ENCODE data around the gene RBPJ.

The RBPJ gene

DNA sequence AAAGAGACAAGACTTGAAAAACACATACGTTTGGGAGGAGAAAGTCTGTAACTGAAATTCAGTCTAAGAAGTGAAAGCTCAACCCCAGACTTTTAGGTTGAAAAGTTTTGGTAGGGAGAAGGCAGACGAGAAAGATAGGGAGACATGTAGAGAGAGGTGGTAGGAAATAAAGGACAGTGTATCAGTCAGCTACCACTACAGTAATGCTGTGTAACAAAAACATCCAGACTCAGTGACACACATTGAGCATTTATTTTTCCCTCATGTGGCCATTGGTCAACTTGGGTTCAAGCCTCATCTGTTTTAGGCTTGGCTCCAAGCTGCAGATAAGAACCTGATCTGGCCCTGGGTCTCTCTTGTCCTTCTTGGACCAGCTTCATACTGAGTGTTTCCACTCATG lies 142.6 kb downstream of the RBPJ start:
- no peak for DNase-seq

DNA sequence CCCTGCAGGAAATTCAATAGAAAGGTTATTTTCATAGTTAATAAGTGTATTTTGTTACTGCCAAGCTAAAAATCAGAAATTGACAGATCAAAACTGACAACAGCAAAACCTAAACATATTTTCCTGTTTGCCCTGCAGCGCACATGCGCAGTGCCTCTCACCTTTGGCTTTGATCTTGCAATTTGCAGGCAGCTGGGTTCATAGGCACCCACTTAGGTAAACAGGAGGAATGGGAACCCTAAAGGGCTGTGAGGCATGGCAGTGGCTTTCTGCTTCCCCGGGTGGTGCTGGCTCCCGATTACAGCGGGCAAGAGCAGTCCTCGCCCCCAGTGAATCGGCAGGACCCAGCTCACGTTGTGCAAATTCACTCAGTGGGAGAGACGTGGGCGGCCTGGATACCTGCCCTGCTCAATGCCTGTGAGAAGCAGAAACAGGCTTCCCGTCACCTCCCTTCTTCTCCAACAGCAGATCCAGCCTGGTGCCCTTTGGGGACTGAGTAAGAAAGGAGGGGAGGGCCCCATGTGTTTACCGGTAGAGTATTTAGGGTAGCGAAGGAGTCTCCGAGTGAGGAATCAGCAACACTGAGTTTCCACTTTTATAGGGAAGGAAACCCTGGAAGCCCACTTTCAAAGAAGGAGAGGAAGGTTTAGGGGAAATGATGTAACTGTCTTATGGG lies 143.7 kb downstream of the RBPJ start:
- no peak for DNase-seq

DNA sequence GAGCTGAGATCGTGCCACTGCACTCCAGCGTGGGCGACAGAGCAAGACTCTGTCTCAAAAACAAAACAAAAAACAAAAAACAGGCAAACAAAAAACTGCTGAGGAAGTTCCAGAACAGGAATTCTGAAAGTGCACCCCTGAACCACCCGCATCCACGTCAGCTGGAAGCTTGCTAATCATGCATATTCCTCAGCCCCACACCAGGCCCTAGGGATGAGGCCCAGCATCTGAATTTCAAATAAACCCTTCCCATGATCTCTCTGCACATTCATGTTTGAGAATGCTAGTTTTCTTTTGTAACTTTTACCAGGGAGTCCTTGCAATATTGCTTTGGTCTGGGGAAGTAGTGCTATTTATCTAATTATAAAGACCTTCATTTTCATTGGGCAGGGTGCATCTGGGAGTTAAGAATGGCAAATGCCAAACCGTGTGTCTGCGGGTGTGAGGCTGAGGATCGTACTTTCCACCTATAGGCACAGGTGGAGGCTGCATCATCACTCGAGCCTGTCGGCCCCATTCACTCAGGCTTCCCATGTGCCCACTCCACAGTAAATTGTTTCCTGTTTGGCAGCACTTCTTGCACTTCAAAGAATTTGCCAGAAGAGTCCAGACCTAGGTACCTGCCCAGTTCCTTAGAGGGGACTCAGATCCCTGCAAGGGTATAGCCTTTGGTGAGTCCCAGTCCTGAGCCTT lies 145.9 kb downstream of the RBPJ start:
- no peak for DNase-seq

DNA sequence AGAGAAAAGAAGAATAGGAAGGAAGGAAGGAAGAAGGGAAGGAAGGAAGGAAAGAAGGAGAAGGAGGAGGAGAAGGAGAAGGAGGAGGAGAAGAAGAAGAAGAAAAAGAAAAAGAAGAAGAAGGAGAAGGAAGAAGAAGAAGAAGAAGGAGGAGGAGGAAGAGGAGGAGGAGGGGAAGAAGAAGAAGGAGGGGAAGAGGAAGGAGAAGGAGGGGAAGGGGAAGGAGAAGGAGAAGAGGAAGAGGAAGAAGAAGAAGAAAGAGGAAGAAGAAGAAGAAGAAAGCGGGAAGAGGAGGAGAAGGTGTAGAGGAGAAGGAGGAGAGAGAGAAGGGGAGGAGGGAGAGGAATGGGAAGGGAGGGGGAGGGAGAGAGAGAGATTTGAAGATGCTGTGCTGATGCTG lies 146.9 kb downstream of the RBPJ start:
- DNase-seq, result no peak

DNA sequence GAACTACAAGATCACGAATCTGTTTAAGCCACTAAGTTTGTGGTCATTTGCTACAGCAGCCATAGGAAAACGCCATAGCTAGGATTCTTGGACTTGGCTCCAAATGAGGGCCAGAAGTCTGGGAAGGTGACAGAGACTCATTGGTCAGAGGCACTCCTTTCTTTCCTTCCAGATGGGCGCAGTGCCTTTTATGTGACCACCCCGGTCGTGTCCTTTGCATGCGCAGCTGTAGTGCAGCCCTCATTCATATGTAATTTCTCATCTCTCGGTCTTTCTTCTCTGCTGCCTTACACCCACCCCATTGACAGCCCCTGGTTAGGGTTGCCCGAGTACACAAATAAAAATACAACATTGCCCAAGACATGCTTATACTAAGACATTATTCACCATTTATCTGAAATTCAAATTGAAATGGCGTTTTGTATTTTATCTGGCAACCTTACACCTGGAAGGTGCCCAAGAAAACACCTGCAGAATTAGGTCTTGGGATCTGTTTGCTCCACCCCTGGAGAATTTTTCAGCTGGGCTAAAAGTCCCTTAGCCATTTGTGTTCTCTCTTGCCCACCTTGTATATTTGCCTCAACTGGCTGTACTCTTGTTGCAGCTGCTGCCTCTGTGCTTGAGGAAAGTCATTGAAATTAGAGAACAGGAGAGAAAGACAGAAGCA lies 147.6 kb downstream of the RBPJ start:
- DNase-seq, result no peak

DNA sequence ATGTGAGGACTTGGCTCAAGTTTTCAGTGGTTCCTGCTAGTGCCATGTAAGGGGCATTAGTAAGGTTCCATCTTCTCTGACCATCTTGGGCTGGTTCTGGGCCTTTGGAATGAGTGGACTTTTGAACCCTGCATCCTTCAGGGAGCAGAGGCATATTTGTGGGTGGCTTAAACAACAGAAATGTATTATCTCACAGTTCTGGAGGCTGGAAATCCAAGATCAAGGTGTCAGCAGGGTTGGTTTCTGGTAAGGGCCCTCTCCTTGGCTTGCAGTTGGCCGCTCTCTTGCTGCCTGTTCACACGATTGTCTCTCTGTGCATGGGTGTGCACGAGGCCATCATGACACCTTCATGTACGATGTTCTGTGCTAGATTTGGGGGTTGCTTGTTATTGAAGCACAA lies 148.2 kb downstream of the RBPJ start:
- DNase-seq, result no peak

DNA sequence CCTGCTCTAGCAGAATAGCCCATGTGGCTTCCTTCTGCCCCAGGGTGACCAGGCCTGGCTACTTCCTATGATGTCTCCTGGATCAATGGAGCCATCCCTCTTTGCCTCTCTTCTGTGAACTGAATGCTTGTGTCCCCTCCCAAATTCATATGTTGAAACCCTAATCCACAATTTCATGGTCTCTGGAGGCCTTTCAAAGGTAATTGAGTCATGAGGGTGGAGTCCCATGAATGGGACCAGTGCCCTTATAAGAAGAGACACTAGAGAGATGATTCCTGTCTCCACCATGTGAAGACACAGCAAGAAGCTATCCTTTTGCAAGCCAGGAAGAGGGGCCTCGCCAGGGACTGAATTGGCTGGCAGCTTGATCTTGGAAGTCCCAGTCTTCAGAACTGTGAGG lies 151.1 kb downstream of the RBPJ start:
- DNase-seq, result no peak

DNA sequence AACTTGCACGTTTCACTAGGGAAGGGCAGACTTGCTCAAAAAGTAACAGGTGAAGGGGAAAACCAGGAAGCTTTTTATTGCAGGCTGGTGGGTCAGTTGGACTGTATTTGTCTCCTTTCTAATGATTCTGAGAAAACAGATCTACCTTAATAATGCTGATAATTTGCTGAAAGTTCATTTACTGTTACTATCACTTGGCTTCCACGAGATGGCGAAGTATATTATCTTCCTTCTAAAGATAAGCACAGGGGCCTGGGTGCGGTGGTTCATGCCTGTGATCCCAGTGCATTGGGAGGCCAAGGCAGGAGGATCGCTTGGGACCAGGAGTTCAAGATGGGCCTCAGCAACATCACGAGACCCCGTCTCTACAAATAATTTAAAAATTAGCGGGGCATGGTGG lies 153.1 kb downstream of the RBPJ start:
- DNase-seq, result no peak

DNA sequence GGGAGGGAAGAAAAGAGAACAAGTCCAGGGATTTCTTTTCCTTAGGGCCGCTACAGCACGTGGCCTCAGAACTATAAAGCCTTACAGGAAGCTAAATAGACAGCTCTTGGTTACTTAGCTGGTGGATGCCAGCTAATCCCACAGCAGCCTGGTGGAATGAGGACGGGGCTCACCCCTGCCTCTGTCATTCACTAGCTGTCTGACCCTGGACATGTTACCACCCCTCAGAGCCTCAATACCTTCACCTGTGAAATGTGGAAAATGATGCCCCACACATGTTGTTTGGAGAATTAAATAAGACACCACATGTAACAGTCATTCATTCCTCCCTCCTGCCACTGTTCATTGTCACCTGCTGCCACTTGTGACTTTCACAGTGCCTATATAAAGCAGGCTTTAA lies 153.7 kb downstream of the RBPJ start:
- DNase-seq, result no peak

DNA sequence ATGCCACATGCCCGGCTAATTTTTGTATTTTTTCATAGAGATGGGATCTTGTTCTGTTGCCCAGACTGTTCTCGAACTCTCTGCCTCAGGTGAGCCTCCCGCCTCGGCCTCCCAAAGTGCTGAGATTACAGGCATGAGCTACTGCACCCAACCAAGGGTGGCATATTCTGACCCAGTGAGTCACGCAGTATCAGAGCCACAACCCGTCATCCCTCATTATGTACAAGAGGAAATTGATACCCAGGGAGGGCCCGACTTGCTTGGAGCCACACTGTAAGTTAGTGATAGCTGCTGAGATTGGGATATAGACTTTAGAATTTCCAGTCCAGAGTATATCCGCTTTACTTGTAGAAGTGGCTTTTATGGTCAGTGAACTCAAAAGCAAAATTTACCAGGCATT lies 154.9 kb downstream of the RBPJ start:
- no peak for DNase-seq

DNA sequence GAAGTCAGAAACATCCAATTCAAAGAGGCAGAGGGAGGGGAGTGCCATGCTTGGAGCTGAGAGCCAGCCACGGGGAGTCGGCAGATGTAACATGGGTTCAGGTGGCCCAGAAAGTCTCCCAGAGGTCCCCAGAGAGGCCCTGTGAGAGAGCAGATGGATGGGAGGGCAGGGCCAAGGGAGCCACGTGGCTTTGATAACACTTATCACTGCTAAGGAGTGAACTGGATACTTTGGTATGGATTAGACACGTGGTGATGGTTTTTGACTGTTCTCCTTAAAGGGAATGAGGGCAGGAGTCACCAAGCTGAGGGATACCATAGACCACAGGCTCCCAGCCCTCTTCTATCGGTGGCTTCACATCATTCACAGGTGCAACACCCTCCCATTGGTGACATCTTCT lies 155.7 kb downstream of the RBPJ start:
- DNase-seq, result no peak

DNA sequence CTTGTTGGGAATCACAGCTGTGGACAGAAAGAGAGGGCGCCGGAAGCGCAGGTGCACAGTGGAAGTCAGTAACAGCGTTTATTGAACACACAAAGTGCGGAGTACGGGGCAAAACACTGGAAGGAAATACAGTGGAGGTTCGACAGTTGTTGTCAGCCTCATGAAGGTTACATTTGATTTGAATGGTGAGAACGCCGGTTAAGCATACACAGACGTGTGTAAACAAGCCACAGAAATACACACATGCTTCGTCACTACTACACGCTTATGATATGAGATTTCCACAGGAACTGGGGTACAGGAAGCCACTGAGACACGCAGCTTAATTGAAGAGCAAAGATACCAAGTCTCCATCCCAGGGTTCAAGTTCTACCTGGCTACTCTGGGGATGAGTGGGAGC lies 157.5 kb downstream of the RBPJ start:
- DNase-seq, result no peak

DNA sequence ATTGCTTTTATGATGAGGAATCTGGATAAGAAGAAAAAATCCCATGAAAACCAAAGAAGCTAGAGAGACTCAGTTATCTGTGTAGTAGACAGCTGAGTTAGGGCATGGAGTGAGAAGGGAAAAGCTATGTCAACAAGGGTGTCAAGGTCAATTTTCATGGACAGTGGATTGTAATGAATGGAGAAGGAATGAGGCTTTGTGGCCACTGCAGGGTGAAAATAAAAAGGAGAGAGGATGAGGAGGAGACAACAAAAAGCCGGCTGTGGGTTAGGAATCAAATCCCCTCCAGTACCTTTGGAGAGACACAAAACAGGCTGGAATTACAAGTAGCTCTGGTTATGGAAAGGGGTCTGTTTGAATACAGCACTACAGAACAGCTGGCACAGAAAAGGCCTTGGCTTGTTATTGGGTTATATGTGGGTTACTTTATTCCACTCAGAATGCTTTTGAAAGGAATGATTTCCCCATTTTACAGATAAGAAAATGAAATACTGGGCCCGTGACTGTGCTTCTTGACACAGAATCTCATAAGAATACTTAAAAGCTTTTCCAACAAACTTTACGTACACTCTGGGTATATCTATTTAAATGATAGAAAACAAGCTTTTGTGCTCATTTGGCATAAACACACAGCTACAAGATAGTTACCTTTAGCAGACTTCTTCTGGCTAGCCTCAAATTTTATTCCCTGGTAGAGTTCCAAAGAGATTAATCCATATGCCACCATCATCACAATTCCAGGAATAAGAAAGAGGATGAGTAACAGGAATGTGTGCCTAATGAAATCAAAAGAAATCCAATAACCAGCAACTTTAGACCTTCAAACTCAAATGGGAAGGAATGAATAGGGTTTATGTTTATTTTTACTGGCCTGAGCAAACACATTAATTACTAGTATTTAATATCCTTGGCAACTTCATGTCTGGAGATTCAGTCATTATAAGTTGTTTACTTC lies 162.0 kb downstream of the RBPJ start:
- no peak for DNase-seq

DNA sequence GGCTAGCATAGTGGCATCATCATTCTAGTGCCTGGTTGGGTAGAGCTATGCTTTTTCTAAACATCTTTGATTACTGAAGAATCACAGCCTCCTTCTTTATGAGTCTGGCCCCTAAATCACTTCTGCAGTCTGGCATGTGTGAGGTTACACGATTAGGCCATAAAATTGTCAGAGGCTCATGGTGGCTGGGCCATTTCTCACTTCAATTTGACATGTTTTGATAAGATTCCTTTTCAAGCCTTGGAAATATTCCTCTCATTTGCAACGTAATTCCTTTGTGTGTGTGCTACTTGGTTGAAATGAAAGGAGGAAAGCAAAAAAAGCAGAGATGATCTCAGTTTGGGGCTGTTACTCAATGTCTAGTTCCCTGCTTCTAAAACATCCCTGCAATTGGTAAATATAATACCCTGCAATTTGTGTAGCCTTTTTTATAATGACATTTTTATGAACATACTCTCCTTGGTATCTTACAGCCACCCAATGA lies 163.3 kb downstream of the RBPJ start:
- no peak for DNase-seq

DNA sequence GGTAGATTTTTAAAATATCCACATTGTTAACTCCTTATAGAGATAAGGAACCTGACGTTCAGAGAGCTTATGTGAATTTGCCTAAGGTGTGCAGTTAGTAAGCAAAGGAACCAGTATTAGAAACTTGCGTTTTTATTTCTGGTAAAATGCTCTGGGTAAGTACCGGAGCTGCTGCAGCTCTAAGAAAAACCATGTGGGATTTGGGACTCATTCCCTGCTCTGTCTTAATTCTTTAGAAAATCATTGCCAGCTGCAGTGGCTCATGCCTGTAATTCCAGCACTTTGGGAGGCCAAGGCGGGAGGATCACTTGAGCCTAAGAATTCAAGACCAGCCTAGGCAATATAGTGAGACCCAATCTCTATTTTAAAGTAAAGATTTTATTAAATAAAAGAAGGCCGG lies 163.7 kb downstream of the RBPJ start:
- no peak for DNase-seq

Measured in NCI-H2081 (cell line).